GM18520 (cell line): ENCODE data around the gene PHRF1.
"Not testable (repeated sequence)": the region's sequence is repeated elsewhere in the genome, so short reads cannot be mapped to it uniquely, and the experiment has no call there.

Experiments used
- ATAC-seq: cut with Tn5 transposase; IDR thresholded peaks from one replicate; pipeline ENCODE4 v1.9.1; 2021; ENCODE audit not compliant: unreplicated experiment

Gene PHRF1

GRCh38 chr11:650482-650881, 74.2 kb downstream of the PHRF1 start:
- ATAC-seq, result no peak

GRCh38 chr11:653136-653535, 76.9 kb downstream of the PHRF1 start:
- not testable (repeated sequence) for ATAC-seq

GRCh38 chr11:653837-654236, 77.6 kb downstream of the PHRF1 start:
- no peak for ATAC-seq

DNA sequence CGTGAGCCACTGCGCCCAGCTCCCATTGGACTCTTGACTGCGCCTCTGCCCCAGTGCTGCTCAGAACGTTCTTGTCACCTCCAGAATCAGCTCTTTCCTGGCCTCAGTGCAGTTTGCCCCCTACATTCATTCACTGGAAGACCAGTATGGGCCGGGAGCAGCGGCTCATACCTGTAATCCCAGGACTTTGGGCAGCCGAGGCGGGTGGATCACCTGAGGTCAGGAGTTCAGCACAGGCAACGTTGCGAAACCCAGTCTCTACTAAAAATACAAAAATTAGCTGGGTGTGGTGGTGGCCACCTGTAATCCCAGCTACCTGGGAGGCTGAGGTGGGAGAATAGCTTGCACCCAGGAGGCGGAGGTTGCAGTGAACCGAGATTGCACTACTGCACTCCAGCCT, 78.2 kb downstream of the PHRF1 start:
- ATAC-seq, result not testable (repeated sequence)

GRCh38 chr11:655036-655726, 78.9 kb downstream of the PHRF1 start:
- no peak for ATAC-seq

DNA sequence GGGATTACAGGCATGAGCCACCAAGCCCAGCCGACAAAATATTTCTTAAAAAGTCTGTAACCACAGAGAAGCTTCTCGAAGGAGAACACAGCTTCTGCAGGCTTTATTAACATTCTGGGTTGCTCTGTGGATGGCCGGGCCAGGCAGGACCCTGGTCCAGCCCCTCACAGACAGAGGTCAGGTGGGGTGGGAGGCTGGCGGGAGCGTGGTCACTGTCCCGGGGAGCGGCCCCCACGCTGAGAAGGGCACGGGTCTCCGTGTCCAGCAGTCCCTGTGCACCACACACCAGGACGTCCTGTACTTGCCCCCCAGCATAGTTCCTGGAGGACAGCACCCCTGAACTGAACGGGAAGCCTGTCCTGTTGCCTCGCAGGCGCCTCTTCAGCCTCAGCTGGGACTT, 80.2 kb downstream of the PHRF1 start:
- ATAC-seq, result no peak

GRCh38 chr11:656866-657265, 80.6 kb downstream of the PHRF1 start:
- no peak for ATAC-seq

DNA sequence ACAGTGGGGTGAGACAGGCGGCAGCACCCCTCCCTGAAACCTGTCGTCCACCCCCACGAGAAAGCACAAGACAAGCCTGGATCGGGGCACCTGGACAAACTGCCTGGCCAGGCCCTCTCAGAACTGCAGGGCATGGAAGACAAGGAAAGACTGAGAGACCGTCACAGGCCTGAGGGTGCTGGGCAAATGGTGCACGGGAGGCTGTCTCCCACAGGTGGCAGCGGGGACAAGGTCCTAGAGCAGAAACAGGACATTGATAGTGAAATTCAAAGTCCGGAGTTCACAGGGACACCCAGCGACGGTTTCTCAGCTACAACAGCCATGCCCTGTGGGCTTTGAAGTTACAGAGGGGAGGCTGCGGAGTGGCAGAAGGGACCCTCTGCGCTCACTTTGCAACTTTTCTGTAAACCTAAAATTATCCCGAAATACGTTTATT, 81.4 kb downstream of the PHRF1 start:
- no peak for ATAC-seq

GRCh38 chr11:659532-660085, 83.3 kb downstream of the PHRF1 start:
- ATAC-seq, result no peak

DNA sequence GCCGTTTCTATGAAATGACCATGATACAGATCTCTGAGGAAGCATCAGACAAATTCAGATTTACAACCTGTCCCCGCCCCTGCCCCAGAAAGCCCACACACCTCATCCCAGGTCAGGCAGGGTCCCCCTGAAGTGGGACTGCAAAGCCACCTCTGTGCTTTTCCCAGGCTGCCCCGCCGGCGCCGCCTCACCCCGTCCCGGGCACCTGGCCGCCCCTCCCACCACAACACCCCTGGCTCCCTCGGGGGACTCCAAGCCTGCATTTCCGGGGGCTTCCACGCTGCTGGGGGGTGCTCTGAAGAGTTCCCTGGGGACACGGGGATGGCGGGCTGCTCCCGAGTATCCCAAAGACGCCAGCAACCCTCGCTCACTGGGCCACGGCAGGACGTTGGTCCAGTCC, 84.0 kb downstream of the PHRF1 start:
- ATAC-seq, result no peak

GRCh38 chr11:660681-661444, 84.6 kb downstream of the PHRF1 start:
- ATAC-seq, result no peak
